ENCODE results near the gene UBE2R2.

The UBE2R2 gene

DNA sequence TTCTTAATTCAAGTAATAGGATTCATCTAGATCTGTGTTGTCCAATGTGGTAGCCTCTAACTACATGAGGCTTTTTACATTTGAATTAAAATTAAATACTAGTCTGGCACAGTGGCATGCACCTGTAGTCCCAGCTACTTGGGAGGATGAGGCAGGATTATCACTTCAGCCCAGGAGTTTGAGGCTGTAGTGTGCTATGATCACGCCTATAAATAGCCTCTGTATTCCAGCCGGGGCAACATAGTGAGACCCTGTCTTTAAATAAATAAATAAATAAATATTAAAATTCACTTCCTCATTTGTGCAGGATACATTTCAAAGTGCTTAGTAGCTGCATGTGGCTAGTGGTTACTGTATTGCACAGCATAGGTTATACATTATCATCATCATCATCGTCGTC lies 91.8 kb downstream of the UBE2R2 start:
- no peak overlapping the region for H3K4me3 ChIP-seq (ENCODE audit: low read depth, low read length)
- no peak for DNase-seq (ENCODE audit: low read depth)
- in situ Hi-C loops (cut with HindIII; ENCODE audit: low sequenced_read_pairs), result no loop called here
- TF ChIP-seq, protein P1, sequence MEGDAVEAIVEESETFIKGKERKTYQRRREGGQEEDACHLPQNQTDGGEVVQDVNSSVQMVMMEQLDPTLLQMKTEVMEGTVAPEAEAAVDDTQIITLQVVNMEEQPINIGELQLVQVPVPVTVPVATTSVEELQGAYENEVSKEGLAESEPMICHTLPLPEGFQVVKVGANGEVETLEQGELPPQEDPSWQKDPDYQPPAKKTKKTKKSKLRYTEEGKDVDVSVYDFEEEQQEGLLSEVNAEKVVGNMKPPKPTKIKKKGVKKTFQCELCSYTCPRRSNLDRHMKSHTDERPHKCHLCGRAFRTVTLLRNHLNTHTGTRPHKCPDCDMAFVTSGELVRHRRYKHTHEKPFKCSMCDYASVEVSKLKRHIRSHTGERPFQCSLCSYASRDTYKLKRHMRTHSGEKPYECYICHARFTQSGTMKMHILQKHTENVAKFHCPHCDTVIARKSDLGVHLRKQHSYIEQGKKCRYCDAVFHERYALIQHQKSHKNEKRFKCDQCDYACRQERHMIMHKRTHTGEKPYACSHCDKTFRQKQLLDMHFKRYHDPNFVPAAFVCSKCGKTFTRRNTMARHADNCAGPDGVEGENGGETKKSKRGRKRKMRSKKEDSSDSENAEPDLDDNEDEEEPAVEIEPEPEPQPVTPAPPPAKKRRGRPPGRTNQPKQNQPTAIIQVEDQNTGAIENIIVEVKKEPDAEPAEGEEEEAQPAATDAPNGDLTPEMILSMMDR (IDR thresholded peaks at IDR 0.05; ENCODE audit: low read depth, low read length, missing control alignments), result no peak

DNA sequence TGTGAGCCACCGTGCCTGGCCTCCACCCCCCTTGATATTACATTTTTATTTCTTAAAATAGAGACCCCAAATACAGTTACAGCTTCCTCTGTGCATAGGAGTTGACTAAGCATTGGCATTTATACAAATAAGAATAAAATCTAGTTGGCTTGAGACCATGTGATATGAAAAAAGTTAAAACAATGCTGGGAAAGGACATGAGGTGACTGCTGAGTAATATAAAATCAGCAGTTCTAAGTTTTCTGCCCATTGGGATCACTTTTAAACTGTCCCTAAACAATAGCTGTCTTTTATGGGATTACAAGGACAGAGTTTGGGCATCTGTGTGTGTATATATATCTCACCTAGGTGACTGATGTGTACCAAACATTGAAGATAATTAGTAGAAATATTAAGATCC lies 96.6 kb downstream of the UBE2R2 start:
- in situ Hi-C loops (cut with HindIII; ENCODE audit: low sequenced_read_pairs), result no loop called here
- TF ChIP-seq, protein P1 (IDR thresholded peaks at IDR 0.05; ENCODE audit: low read depth, low read length, missing control alignments), result no peak
- no peak for DNase-seq (ENCODE audit: low read depth)
- no peak overlapping the region for H3K4me3 ChIP-seq (ENCODE audit: low read depth, low read length)

DNA sequence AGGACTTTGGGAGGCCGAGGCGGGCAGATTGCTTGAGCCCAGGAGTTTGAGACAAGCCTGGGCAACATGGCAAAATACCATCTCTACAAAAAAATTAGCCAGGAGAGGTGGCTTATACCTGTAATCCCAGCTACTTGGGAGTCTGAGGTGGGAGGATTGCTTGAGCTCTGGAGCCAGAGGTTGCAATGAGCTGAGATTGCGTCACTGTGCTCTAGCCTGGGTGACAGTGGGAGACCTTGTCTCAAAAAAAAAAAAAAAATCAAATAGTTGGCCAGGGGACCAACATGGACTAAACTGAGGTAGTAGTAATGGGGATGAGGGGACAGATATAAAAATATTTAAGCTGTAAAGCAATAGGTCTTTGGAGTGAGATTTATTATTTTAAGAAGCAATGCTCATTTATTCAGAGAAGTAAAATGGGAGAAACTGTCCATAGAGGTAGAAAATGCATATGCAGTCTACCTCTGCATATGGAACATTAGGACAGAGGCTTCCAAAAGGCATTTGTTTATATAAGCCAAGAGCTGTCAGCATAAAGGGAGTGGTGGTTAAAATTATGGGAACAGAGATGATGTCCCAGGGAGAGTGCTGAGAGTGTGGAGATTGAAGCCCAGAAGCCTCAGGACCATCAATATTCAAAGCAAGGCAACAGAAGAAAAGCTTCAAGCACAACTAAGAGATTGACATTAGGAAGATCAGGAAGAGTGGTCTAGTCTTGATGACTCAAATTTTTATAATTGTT lies 98.1 kb downstream of the UBE2R2 start:
- no peak overlapping the region for H3K4me3 ChIP-seq (ENCODE audit: low read depth, low read length)
- TF ChIP-seq, protein P1 (IDR thresholded peaks at IDR 0.05; ENCODE audit: low read depth, low read length, missing control alignments), result no peak
- DNase-seq (ENCODE audit: low read depth), result no peak
- in situ Hi-C loops (cut with HindIII; ENCODE audit: low sequenced_read_pairs), result no loop called here

DNA sequence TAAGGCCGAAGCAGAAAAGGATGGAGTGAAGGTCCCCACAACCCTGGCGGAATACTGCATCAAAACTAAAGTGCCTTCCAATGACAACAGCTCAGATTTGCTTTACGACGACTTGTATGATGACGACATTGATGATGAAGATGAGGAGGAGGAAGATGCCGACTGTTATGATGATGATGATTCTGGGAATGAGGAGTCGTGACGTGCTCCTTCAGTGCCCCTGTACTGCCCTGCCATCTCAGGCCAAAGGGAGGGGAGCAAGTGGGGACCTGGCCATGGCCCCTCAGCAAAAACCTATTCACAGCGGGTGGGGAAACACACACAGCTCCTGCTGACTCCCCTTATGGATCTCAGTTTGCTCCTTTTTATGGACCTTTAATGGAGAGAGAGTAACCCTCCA lies 100.1 kb downstream of the UBE2R2 start:
- in situ Hi-C loops (cut with HindIII; ENCODE audit: low sequenced_read_pairs), result no loop called here
- no peak for DNase-seq (ENCODE audit: low read depth)
- no peak overlapping the region for H3K4me3 ChIP-seq (ENCODE audit: low read depth, low read length)
- TF ChIP-seq, protein P1 (IDR thresholded peaks at IDR 0.05; ENCODE audit: low read depth, low read length, missing control alignments), result no peak

DNA sequence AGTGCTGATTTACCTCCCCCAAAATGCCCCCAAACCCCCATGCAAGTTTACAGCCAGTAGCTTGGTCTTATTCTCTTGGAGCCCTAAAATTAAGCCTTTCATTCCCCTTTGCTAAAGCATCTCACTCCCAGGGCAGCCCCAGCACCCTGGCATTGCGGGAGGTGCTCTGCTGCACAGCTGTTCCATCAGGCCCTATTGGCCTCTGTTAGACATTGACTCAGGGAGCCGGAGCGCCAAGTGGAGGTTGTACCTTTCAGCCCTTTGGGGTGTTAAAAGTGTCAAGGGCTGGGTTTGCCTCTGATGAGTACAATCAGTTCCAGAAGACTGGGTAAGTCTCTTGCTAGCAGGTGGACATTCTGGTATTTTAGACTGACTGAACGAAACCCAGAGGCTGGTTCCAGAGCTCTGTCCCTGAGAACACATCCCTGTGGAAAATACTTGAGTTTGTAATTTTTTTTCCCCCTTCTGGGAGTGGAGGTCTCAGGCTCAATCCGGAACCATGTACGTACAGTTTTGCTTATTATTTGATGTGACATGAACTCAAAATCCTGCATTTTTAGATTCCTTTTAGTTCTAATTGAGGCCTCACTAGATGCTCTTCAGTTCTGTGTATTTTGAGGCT lies 102.4 kb downstream of the UBE2R2 start:
- H3K4me3 ChIP-seq (ENCODE audit: low read depth, low read length), result no peak overlapping the region
- TF ChIP-seq, protein P1 (IDR thresholded peaks at IDR 0.05; ENCODE audit: low read depth, low read length, missing control alignments), result no peak
- in situ Hi-C loops (cut with HindIII; ENCODE audit: low sequenced_read_pairs), result no loop called here
- no peak for DNase-seq (ENCODE audit: low read depth)

DNA sequence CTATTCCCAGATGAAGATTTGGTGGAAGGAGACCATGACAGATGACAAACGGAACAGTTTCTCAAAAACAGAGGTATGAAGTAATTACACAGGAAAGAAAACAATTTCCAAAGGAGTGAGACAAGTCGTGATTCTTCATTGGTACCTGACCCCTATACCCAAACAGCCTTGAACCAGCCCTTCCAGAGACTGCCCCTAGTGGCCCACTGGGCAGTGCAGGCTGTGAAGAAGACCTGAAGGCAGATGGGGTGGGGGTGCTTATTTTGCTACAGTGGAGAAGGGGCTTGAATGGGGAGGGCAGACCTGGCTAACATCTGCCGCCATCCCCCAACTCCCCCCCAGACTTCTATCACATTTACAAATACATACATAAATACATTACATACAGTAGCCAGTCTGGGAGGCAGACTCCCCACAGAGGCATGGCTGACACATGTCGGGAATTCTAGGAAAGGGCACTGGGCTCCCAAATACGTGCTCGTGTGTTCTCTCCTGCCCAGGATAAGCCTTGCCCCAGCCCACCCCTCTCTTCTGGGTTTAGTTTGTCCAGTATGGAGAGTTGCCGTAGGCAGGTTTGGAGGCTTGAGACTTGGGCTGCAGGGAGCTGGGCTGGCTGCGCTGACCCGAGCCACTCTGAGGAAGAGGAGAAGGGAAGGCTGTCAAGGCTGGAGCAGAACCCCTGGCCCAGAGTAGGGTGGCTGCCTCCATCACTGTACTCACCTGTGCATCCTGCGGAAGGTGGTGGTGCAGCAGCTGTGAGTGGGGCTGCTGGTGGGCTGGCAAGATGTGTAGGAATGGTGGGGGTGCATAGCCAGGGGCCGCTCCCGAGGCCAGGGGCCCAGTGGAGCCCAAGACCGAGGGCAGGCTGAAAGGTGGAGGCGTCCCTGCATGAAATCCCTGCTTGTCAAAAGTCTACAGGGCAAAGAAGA lies 105.3 kb downstream of the UBE2R2 start:
- in situ Hi-C loops (cut with HindIII; ENCODE audit: low sequenced_read_pairs), result no loop called here
- DNase-seq (ENCODE audit: low read depth), result no peak

More for the DNA sequence above, 105.3 kb downstream of the UBE2R2 start:
- no peak overlapping the region for H3K4me3 ChIP-seq (ENCODE audit: low read depth, low read length)
- TF ChIP-seq, protein P1 (IDR thresholded peaks at IDR 0.05; ENCODE audit: low read depth, low read length, missing control alignments), result peak; percentile 90

All from astrocyte of the cerebellum (primary cell).